ENCODE data around the gene SCD.

DNA sequence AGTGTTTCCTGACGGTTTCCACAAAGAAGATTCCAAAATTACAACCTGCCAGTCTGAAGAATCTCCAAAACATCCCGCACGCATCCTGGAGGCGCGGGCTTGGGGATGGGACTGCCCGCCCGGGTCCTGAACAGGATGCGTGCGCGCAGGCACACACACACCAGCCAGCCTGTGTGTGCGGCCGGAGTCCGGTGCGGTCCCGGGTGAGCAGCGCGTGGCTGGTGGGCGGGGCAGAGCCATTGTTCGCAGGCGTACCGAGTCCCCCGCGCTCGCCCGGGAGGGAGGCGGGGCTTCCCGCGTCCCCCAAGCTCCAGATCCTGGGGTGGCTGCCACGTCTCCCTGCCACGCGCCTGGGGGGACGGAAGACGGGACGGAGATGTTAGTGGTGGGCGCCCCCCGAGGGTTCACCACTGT, 675 bp upstream of the SCD start:
- TF ChIP-seq YY1 (IDR thresholded peaks at IDR 0.05): no peak
- no peak for TF ChIP-seq TAF1 (conservative IDR thresholded peaks at IDR 0.05)
- TF ChIP-seq CTCF (IDR thresholded peaks at IDR 0.05; ENCODE audit: low read depth, low read length, missing input control): no peak
- TF ChIP-seq, protein P1, sequence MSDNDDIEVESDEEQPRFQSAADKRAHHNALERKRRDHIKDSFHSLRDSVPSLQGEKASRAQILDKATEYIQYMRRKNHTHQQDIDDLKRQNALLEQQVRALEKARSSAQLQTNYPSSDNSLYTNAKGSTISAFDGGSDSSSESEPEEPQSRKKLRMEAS (IDR thresholded peaks at IDR 0.05): no peak
- TF ChIP-seq, protein P2, sequence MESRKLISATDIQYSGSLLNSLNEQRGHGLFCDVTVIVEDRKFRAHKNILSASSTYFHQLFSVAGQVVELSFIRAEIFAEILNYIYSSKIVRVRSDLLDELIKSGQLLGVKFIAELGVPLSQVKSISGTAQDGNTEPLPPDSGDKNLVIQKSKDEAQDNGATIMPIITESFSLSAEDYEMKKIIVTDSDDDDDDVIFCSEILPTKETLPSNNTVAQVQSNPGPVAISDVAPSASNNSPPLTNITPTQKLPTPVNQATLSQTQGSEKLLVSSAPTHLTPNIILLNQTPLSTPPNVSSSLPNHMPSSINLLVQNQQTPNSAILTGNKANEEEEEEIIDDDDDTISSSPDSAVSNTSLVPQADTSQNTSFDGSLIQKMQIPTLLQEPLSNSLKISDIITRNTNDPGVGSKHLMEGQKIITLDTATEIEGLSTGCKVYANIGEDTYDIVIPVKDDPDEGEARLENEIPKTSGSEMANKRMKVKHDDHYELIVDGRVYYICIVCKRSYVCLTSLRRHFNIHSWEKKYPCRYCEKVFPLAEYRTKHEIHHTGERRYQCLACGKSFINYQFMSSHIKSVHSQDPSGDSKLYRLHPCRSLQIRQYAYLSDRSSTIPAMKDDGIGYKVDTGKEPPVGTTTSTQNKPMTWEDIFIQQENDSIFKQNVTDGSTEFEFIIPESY (IDR thresholded peaks at IDR 0.05): no peak
- TF ChIP-seq RAD21 (IDR thresholded peaks at IDR 0.05): no peak
- TF ChIP-seq FOXA1 (IDR thresholded peaks at IDR 0.05): no peak
